SK-N-DZ (cell line): ENCODE data around the gene SLC25A29. TPM values are rescaled to one million over a fixed set of nuclear protein-coding genes. Genes with fewer than 3 reads are reported as not detected.
"Not testable (repeated sequence)": the region's sequence is repeated elsewhere in the genome, so short reads cannot be mapped to it uniquely, and the experiment has no call there.

ENCODE experiments used
- DNase-seq: peaks from one replicate; pipeline ENCODE4 v3.0.0-alpha.2; 2015; ENCODE audit warnings: low spot score
- polyA plus RNA-seq, 2 experiments: library from polyadenylated mRNA; depleted of rRNA; stranded (reverse); fragments of >200 nt; gene quantifications; 2 replicates each; pipeline ENCODE4 v1.2.3, GENCODE V29; 2014

Gene SLC25A29, protein sequence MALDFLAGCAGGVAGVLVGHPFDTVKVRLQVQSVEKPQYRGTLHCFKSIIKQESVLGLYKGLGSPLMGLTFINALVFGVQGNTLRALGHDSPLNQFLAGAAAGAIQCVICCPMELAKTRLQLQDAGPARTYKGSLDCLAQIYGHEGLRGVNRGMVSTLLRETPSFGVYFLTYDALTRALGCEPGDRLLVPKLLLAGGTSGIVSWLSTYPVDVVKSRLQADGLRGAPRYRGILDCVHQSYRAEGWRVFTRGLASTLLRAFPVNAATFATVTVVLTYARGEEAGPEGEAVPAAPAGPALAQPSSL
- 73.8 and 82.2 TPM in 2 replicates for polyA plus RNA-seq (2014; cell fraction: cytosol; rRNA removed)
- polyA plus RNA-seq (2014; cell fraction: nucleus; rRNA removed), result 229 and 356 TPM in 2 replicates

DNA sequence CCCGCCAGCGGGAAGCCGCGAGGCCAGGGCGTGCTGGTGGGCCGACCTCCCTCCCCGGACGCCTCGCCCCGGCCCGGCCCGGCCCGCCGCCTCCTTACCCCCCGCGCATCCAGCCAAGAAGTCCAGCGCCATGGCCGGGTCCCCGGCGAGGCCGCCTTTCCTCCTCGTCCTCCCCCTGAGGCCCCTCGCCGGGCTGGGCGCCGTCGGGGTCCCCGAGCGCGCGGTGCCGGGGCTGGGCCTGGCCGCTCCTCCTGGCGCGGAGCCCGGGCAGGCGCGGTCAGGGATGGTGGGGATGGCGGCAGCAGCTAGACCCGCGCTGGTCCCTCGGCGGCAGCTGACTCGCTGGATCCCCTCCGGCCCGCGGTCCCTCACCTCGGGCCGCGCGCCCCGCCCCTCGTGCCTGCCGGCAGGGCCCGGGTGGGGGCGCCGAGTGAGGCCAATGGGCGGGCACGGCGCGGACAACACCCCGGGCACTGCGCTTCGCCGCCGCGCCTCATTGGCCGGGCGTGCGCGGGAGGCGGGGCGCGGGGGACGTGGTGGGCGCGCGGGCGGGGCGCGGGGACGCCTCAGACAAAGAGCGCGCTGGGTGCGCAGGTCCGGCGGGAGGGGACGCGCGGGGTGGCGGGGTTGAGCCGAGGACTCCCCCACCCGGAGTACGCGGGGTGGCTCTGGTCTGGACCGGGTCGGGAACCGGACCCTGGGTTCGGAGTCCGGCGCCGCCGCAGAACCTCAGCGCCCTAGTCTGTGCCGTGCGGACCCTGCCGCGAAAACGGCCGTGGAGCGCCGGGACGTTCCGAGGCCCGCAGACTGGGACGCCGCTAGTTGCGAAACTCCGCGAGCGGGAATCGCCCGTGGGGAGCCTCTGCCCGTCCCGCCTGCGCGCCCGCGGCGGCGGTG lies at the start of gene SLC25A29:
Gene SLC25A29, minus strand, starts transcription at position 344 of the 897 bp plus-strand sequence. Its CDS starts 212 bp downstream, at position 132.
- peak; percentile 79 for DNase-seq

DNA sequence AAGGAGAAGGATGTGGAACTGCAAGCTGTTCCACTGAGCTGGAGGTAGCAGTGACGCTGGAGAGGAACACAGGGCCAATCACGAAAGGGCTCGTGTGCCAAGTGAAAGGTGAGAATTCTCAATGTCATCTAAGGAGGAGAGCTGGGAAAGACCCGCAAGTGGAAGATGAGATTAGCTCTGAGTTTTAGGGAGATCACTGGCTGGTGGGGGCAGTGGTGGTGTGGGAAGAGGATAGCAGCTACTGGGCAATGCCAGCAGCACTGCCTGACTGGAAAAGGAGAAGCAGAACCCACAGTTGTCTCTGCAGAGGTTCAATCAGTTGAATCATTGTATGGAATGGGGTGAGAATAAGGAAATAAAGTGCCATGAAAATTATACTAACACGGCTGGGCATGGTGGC lies 44.7 kb upstream of the SLC25A29 start:
- no peak for DNase-seq

GRCh38 chr14:100350276-100350926 lies 44.2 kb upstream of the SLC25A29 start:
- DNase-seq, result no peak

DNA sequence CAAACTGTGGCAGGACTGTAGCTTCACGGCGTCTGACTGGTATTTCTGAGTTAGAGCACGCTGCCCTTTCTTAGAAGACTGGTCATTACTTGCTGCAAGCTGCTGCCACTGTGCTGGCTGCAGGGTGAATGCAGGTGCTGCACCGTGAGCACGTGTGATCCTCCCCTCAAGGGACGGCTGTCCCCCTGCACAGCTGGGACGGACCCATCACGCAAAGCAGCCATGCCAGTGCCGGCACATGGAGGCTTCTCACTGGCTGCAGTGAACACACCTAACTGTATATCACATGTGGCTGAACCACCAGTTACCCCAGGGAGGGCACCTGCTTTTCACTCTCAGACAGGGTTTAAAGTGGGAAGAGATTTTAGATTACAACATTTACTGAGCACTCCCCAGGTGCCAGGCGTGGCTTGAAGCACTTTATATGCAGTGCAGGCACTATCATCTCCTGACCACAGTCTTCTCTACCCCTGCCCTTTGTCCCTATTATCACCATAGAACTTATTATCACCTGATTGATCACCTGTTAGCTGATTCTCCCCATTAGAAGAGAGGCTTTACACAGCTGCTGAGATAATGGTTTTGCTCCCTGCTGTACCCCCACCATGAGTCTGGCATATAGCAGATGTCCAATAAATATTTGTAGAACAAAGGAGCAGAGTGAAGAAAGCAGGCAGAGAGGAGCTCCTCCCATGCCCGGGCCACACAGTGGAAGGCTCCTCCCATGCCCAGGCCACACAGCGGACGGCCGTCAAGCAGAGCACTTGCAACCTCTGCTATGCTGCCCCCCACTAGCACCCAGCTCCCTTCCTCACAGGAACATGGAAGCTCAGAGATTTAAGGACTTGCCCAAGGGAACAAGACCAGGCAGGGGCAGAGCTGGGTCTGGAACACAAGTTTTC lies 42.8 kb upstream of the SLC25A29 start:
- no peak for DNase-seq

GRCh38 chr14:100348253-100348729 lies 42.0 kb upstream of the SLC25A29 start:
- no peak for DNase-seq

DNA sequence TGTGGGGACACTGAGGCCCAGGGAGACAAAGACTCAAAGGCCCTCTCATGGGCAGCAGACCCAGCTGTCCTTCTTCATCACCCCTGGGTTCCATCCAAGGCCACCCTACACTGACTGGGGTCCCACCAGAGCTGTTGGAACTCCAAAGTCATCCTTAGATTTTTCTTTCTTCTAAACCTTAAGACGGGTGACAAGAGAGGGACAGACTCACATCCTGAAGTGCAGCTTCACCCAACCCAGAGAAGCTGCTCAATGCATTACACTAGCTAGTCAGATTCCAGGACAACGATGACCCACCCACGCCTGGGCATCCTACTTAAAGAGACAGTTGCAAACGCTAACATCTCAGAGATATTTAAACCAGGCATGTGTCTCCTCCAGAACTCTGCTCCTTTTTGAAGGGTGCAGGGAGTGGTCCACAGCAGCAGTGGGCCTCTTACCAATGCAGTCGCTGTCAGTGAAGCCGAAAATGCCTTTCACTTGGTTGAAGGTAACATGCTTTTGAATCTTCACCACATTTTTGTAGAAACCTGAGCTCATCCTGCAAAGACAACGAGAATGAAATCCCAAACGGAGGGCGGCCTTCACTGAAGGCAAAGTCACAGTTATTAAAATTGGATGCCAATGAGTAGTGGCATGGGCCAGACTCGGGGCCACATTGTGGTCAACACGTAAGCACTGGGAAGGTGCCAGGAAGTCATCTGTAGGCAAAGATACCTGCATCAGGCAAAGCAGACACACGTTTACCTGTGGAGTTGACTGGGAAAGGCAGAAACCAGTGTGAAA lies 40.3 kb upstream of the SLC25A29 start:
- no peak for DNase-seq

DNA sequence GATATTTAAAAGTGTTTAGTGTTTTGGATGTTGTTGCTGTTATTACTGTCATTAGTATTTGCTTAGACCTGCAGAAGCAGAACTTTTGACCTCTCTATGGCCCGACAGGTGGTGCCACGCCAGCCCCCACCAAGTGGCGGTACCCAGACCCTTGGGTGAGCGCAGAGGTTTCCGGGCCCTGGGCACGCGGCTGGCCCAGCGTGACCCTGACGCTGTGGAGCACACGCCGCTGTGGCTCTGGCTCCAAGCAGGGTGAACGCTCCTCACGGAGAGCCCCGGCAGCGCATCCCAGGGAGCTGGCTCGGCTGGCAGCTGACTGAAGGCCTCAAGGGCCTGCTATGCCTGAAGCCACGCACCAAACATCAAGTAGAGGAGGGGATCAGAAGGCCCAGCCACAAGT lies 39.5 kb upstream of the SLC25A29 start:
- peak; percentile 24 for DNase-seq

- DNase-seq, result not testable (repeated sequence)
These were observed 38.4 kb upstream of the SLC25A29 start for GRCh38 chr14:100344657-100345056.

- not testable (repeated sequence) for DNase-seq
These were observed 36.6 kb upstream of the SLC25A29 start for GRCh38 chr14:100342826-100343225.

- DNase-seq, result no peak
These were observed 36.0 kb upstream of the SLC25A29 start for GRCh38 chr14:100342195-100342594.

- DNase-seq, result no peak
These were observed 35.2 kb upstream of the SLC25A29 start for GRCh38 chr14:100341301-100342031.

DNA sequence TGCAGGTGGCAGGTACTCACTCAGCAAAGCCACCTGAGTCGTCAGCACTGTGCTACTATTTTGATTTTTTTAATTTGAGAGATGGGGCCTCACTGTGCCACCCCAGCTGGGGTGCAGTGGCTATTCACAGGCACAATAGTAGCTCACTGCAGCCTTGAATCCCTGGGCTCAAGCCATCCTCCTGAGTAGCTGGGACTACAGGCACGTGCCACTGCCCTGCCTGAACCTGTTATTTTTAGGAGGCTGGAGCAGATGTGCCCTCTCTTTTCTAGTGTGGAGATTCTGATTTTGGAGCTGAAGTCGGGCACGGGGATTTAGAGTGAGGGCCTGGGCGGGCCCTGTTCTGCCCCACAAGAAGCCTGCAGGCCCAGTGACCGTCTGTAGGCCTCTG lies 34.2 kb upstream of the SLC25A29 start:
- DNase-seq, result no peak

GRCh38 chr14:100339766-100340422 lies 33.6 kb upstream of the SLC25A29 start:
- DNase-seq, result no peak

DNA sequence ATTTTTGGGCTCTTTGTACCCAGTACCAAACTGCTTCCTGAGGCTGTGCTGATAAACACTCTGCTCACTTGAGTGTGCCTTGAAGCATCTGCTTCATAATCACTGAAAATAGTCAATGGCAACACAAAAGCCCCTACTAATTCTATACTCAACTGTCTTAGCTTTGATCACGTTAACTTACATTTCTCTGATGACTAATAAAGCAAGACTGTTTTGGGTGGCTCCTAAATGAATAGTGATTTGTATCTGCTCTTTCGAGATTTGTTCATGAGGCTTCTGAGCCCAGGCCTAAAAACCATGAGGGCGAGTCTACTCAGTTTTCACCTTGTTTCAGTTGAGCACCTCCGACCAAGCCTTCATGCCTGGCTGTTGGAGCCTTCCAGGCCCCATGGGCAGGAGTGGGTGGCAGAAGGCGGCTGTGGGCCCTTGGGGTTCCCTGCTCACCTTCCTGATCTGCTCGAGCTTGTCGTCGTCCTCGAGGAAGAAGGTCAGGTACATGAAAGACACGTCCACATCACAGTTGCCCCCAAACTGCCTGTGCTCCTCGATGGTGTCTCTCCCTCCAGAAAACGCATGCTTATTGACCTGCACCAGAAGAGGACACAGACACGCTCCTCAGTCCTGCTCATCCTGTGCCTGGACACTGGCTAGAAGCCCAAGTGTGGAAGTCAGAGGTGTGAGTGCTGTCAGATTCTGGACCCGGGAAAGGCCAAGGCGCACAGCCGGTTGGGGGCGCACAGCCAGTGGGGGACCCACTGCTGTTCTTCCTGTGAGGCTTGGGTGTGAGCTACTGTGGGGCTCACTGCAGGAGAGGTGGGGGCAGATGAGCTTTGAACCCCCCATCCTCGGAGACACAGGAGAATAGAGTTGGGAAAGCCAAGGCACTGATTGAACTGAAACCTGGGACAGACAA lies 30.6 kb upstream of the SLC25A29 start:
- DNase-seq, result no peak

GRCh38 chr14:100334904-100335303 lies 28.7 kb upstream of the SLC25A29 start:
- no peak for DNase-seq

- DNase-seq, result no peak
These were observed 27.6 kb upstream of the SLC25A29 start for GRCh38 chr14:100333827-100334226.

DNA sequence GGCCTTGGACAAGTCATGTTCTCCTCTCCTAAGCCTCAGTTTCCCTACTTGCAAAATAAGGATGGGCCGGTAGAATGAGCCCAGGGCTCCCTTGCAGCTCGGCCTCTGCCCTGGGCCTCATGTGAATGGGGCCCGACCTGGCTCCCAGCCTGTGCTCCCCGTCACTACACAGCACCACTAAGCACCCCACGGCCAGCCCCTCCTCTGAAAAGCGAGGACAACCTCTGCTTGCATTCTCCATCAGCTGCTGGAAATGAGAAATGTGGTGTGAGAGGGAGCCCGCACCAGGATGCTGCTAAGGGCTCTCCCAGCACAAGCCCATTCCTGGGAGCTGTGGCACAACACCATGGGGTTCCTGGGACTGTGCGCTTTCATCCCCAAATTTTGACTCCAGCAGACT lies 27.1 kb upstream of the SLC25A29 start:
- no peak for DNase-seq

DNA sequence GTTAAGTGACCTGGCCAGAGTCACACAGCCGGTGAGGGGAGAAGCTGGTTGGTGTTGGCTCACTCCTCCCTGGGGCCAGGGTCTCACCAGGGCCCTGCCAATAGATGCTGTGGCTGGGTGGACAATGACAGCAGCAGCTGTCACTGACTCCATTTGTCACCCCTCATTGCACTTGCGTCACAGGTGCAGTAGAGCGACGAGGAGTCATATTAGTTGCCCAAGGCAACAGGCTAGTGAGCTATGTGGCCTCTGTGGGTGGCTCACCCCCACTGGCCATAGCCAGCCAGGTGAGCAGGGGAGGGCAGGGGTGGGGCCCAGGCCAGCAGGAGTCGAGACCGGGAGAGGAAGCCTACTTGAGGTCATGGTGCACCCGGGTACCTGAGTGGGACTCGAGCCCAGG lies 26.6 kb upstream of the SLC25A29 start:
- DNase-seq, result no peak
